HG03064 (cell line): ENCODE measurements around the gene KRTAP5-9.
"Not testable (repeated sequence)": the region's sequence is repeated elsewhere in the genome, so short reads cannot be mapped to it uniquely, and the experiment has no call there.

Experiments
- ATAC-seq: cut with Tn5 transposase; IDR thresholded peaks from one replicate; pipeline ENCODE4 v1.9.1; 2021; ENCODE audit warnings: low read depth; ENCODE audit not compliant: unreplicated experiment

KRTAP5-9 gene, protein sequence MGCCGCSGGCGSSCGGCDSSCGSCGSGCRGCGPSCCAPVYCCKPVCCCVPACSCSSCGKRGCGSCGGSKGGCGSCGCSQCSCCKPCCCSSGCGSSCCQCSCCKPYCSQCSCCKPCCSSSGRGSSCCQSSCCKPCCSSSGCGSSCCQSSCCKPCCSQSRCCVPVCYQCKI

DNA sequence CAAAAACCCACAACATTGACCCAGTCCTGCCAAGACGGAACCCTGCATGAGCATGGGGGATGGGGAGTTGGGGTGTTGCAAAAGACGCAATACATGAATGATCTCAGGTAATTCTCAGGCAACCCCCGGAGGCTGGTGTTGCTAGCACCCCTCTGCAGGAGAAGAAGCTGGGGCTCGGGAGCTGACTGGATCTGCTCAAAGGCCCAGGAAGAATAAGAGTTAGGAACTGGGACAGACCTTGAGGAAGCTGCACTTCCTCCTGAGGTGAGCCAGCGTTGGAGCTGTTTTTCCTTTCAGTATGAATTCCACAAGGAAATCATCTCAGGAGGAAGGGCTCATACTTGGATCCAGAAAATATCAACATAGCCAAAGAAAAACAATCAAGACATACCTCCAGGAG is at the start of gene KRTAP5-9:
Gene KRTAP5-9, plus strand, starts transcription at position 301 of the 400 bp plus-strand sequence. CDS start 238 bp downstream, outside the sequence.
- ATAC-seq, result no peak

DNA sequence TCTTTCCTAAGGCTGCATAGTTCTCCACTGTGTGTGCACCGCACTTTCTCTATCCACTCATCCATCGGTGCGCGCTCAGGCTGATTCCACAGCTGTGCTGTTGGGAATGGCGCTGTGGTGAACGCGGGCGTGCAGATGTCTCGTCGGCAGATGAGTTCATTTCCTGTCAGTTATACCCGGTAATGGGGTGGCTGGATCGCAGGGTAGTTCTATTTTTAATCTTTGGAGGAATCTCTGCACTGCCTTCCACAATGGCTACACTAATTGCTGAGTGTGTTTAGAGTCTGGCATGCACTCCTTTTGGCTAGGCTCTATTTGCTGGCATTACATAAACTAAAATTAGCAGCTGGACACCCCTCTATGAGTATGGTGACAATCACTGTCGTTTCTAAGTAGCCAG is 49.1 kb upstream of the KRTAP5-9 start:
- ATAC-seq, result no peak

DNA sequence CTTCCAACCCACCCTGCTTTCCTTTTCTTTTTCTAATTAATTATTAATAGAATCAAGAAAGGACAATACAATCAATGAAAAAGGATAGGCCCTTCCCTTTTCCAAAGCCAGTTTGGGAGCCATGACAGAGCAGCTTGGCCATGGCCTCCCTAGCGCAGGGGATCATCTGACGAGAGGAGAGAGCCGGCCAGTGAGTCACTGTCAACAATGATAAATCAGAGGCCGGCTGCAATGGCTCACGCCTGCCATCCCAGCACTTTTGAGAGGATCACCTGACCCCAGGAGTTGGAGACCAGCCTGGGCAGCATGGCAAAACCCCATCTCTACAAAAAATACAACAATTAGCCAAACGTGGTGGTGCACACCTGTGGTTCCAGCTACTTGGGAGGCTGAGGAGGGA is 48.7 kb upstream of the KRTAP5-9 start:
- ATAC-seq, result no peak

DNA sequence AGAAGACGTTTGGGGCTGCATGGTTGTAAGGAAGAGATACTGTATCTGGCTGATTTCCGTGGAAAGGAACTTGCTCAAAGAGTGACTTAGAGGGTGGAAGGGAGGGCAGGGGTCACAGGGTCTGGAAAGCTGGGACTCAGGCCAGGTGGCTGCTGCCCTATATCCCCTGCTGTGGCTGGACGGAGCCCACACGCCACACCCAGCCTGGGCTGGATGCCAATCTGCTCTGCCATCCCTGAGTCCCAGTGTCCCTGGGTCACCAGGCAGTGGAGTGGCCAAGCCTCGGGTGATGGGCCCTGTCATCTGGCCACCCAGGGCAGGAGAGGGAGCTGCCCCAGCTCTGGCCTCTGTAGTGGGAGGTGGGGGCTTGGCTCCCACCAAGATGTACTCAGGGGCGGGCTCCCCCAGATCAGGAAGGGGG is 47.6 kb upstream of the KRTAP5-9 start:
- no peak for ATAC-seq

DNA sequence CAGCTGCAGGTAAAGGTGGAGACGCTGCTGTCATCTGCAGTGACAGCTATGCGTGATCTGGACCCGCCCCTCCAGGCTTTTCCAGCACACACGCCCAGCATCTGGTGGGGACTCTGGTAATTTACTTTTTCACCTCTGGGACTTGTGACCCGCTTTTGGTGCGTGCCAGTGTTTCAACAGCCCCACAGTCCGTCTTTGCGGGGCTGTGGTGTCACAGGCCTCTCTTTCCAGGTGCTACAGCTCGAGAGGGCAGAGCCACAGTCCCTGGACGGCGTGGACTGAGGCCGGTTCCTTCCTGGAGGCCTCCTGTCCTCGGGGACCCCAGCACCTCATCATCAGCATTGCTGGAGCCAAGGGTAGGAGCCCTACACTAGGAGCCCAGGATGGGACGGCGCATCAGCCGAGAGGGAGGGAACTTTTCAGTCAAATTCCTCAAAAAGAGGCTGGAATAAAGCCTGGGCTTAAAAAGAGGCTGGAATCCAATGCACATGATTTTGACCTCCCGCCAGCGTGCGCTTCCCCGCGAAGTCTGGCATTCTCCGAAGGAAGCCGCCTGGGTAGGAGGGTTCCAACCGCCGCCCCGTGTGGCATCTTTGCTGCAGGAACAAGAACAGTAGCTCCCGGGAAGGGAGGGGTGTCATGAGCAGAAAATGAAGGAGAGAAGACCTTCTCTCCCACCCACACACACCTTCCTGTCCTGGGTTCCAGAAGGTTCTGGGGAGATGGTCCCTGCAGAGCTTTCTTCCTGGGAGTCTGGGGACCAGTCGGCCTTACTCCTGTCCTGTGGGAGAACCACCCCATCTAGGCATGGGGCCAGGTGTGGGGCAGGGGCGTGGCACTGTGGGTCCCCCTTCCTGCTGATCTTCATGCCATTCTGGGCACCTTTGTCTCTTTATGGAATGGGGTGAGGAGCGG is 46.9 kb upstream of the KRTAP5-9 start:
- no peak for ATAC-seq

DNA sequence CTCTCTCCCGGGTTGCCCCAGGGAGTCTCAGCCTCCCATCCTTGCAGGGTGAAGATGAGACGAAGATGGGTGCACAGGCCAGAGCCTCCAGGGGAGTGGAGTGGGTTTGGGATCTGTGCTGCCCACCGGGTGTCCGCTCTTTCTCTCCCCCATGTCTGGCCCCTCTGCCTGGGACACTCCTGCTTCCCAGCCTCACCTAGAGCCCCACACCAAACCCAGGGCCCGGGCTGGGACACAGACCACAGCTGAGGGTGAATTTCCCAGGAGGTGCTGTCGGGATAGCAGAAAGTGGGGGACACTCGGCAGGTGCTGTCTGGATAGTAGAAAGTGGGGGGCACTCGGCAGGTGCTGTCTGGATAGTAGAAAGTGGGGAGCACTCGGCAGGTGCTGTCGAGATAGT is 46.2 kb upstream of the KRTAP5-9 start:
- no peak for ATAC-seq

DNA sequence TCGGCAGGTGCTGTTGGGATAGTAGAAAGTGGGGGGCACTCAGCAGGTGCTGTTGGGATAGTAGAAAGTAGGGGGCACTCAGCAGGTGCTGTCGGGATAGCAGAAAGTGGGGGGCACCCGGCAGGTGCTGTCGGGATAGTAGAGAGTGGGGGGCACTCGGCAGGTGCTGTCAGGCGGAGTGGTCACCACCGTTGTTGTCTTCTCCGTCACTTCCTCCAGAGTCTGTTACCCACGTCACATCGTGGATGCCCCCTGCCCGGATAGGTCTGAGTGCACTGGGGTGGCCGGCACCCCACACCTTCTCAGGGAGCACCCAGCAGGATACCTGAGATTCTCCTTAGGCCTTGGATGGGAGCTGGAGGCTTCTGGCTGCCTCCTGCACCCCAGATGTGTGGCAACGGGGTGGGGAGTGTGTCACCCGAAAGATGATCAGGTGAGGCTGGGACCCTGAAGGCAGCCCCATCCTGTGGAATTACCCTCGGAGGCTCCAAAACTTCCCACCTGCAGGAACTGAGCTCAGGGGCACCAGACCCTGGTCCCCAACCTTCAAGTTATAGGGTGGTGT is 45.3 kb upstream of the KRTAP5-9 start:
- no peak for ATAC-seq

DNA sequence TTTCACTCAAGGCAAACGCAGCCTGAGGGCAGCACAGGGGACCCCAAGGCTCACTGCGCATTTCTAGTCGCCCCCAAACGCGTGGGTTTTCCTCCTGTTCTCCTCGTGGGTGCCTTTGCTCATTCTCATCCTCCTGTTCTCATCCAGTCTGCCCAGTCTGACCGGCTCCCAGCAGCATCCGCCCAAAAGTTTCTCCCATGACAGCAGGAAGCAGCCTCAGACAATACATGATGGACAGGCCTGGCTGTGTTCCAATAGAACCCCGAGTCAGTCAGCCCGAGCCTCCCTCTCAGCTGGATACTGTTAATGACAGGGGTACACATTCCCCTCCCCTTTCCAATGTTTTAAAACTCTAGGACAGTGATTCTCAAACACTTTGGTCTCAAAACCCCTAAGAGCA is 43.7 kb upstream of the KRTAP5-9 start:
- ATAC-seq, result no peak

DNA sequence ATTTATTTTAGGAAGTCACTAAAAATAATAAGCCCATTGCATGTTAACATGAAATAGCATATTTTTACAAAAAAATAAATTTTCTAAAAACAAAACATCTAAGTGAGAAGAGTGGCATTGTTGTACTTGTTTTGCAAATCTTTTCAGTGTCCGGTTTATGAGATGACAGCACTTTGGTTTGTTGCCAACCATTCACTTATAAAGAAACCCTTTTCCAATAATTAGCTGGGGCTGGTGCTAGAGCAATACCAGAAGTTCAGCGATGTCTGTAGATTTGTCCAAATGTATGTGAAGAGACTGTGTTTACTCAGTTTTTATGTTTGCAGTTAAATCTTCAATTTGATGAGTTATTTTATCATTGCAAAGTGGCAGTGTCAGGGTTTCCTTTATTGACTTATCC is 43.2 kb upstream of the KRTAP5-9 start:
- ATAC-seq, result no peak

DNA sequence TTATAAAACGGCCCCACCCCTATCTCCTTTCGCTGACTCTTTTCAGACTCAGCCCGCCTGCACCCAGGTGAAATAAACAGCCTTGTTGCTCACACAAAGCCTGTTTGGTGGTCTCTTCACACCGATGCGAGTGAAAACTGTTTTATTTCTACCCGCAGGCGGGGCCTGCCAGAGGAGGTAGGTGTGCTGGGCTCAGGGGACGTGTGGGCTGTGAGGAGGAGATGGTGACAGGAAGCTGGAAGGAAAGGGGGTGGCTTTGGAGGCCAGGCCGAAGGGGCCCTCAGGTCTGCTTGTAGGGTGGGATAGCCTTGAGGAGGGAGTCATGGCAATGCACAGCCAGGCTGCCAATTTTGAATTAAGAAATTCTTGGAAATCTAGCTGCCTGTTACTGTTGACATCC is 42.4 kb upstream of the KRTAP5-9 start:
- no peak for ATAC-seq

DNA sequence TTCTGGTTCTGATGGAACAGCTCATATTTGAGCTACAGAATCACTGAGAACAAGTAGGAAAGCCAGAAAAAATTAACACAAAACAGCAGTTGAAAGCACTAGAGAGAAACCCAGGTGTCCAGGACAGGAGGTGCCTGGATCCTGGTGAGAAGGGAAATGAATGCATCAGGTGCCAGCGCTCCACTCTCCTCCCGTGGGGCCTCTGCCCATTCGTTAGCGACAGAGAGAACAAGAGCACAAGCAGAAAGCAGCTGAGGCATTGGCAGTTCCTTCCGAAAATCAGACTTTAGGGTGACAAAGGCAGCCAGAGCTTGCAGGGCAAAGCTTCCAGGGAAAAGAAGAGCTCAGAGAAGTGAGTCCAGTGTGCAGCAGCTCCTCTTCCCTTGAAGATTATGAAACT is 41.1 kb upstream of the KRTAP5-9 start:
- no peak for ATAC-seq

DNA sequence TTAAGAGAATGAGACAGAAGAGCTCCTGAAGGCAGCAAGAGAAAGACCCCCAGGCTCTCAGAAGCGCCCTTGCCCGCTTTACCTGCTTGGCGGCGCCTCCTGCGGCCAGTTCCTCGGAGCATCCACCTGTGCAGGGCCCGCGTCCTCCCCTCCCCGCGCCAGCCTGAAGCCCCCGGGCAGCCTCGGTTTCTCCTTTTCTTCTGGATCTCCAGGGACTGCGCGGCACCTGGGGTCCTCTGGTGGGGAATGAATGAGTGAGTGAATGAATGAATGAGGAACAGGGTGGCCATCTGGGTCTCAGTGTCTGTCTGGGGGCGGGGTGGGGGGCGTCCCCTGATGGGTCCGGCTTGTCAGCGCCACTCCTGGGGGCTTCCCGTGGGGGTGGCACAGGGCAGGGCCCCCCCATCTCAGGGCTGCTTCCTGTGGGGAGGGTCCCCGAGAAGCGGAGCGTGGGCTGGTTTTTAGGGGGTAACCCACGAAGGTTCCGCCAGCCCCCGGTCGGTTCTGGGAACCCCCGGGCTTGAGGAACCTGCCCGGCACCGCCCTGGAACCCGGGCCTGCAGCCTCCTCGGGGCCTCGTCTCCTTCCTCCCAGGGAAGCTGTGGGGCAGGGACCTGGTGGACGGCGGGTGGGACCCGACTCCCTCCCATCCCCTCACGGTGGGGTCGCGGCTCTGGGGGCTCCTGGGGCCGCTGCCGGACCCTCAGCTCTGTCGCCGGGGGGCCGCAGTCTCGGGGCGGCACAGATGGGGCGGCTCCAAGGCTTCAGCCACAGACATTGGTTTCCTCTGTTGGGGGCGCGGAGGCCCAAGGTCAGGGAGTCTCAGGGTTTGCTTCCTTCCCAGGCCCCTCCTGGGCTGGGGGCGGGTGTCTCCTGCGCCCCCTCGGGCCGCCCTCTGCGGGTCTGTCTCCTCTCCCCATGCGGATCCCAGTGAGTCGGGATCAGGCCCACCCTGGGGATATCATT is 29.4 kb upstream of the KRTAP5-9 start:
- ATAC-seq, result no peak

DNA sequence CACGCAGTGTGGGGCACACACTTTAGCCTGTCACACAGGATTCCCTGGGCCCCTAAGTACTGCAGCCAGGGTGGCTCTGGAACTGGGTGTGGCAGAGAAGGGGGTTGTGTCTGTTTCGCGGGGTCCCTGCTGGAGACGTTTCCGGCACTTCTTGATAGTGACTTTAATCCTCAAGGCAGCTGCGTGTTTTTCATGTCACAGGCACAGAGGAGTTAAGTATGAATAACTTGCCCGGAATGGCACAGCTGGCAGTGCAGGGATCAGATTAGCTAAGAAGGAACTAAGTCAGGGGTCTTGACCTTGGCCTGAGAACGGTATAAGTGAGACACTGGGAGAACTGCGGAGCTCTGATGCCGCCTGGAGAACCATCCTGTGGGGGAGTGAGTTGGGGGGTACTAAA is 28.7 kb upstream of the KRTAP5-9 start:
- ATAC-seq, result no peak

DNA sequence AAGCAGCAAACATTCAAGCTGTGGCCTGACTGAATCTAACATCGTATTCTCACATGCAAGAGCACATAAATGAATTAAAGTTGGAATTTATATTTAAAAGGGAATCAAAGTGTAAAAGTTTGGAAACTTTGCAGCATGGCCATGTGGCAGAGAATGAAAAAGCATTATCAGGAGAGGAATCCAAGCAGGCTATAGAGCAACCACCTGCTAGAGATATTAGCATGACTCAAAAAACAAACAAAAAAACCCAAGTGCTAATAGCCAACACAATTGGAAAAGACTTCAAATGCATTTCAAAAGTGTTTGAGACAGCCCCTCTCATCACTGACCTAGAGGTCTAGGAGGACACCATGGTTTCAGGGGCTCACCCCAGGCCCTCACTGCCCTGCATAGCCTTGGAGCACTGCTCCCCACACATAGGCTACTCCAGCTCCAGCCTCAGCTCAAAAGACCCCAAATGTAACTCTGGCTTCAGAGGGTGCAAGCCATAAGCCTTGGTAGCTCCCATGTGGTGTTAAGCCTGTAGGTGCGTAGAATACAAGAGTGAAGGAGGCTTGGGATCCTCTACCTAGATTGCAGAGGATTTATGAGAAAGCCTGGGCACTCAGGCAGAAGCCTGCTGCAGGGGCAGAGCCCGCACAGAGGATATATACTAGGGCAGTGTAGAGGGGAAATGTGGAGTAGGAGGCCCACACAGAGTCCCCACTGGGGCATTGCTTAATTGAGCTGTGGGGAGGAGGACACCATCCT is 22.9 kb upstream of the KRTAP5-9 start:
- ATAC-seq, result no peak

DNA sequence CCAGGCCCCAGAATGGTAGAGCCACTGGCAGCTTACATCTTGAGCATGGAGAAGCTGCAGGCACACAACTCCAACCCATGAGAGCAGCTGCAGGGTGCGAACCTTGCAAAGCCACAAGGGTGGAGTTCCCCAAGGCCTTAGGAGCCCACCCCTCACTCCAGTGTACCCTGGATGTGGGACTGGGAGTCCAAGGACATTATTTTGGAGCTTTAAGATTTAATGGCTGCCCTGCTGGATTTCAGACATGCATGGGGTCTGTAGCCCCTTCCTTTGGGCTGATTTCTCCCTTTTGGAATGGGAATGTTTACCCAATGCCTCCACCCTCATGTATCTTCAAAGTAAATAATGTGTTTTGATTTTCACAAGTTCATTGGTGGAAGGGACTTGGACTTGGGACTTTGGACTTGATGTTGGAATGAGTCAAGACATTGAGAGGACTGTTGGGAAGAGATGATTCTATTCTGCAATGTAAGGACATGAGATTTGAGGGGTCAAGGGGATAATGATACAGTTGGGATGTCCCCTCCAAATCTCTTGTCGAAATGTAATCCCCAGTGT is 22.2 kb upstream of the KRTAP5-9 start:
- no peak for ATAC-seq

DNA sequence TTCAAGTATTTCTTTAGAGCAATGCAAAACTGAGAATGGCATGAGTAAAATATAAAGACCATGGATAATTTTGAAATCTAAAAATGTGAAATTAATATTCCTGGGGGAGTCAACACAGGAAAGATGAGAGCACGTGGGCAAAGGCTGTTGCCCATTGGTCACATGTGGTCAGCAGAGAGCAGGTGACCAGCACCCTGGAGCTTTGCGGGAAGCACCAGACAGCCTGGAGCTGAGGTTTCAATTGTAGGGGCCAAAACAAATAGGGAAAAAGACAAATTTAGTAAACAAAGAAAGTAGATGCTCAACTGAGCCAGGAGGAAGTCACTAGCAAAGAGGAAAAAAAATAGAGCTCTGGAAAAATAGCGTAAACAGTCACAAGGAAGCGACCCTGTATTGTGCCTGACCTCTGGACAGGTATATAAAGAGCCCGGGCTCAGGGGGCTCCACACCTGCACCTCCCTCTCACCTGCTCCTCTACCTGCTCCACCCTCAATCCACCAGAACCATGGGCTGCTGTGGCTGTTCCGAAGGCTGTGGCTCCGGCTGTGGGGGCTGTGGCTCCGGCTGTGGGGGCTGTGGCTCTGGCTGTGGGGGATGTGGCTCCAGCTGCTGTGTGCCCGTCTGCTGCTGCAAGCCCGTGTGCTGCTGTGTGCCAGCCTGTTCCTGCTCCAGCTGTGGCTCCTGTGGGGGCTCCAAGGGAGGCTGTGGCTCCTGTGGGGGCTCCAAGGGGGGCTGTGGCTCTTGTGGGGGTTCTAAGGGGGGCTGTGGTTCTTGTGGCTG is 21.2 kb upstream of the KRTAP5-9 start, which contains the start of gene KRTAP5-7:
Gene KRTAP5-7, plus strand, starts transcription at position 472 of the 780 bp plus-strand sequence. Its CDS starts 34 bp downstream, at position 506.
- ATAC-seq, result not testable (repeated sequence)

DNA sequence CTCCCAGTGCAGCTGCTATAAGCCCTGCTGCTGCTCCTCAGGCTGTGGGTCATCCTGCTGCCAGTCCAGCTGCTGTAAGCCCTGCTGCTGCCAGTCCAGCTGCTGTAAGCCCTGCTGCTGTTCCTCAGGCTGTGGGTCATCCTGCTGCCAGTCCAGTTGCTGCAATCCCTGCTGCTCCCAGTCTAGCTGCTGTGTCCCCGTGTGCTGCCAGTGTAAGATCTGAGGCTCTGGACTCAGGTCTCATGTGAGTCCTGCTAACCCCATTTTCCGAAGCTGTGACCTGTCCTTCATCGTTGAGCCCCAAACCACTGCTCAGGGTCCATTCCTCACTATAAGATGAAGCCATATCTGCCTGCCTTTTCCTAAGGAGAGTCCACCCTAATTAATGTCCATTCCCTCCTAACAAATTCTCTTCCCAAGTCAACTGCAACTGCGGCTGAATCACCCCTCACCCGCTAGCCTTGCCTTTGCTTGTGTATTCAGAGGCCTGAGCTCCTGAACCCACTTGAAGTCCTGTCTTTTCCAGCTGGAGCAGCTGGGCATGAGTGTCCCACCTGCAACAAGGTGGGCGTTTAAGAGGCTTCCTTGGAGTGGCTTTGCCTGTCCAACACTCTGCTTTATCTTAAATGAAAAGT is 20.5 kb upstream of the KRTAP5-9 start:
- ATAC-seq, result no peak

DNA sequence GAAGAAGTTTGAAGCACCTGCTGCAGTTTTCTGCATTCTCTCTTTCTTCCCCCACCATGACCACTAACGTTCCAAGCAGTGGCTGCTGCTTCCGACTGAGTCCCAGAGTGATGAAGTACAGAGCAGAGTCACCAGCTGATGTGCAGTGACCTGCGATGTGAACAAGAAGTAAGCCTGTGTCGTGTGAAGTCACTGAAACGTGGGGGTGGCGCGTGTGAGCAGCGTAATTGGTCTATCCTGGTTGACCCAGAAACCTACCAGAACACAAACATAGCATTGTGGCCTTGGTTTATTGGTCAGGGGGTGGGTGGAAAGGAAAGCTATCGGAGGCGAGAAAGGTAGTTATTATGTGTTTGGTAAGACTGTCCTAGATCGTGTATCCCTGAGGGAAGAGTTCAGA is 17.6 kb upstream of the KRTAP5-9 start:
- no peak for ATAC-seq
